ENCODE data around the gene ZNF526. TPM values are rescaled to one million over a fixed set of nuclear protein-coding genes. Genes with fewer than 3 reads are reported as not detected.

ZNF526 gene
- total and polyA plus RNA-seq, 4 donors: 4.6 to 7.1 (median 6.0) TPM

- peaks cover 42% of the 10 kb centered on the region for H3K4me1 ChIP-seq (ENCODE audit: control insufficient read depth, insufficient read depth, low read length)
- DNase-seq (ENCODE audit: low read depth in 4 of 6, low spot score in 6 of 6): no peak
- H3K27ac ChIP-seq (ENCODE audit: low read depth, low read length): peak overlapping the region; percentile 89
- 50% methylated on average over 10 of the region's 10 CpGs for WGBS (ENCODE audit: insufficient coverage)
- no peaks in the 10 kb centered on the region for H3K9me3 ChIP-seq (ENCODE audit: control insufficient read depth, insufficient read depth, low read length)
- H3K27me3 ChIP-seq (ENCODE audit: control insufficient read depth, insufficient read depth, low read length): no peaks in the 10 kb centered on the region
- H3K4me3 ChIP-seq (ENCODE audit: low read depth, low read length): peak overlapping the region; percentile 55
- H3K36me3 ChIP-seq (ENCODE audit: control insufficient read depth, insufficient read depth, low read length): peaks cover 42% of the 10 kb centered on the region
These were observed 49.6 kb downstream of the ZNF526 start for GRCh38 chr19:42269478-42270345.

- H3K4me1 ChIP-seq (ENCODE audit: control insufficient read depth, insufficient read depth, low read length): peaks cover 49% of the 10 kb centered on the region
These were observed 50.4 kb downstream of the ZNF526 start for GRCh38 chr19:42270346-42271044.

GRCh38 chr19:42271045-42271419 lies 50.9 kb downstream of the ZNF526 start:
- peaks cover 55% of the 10 kb centered on the region for H3K4me1 ChIP-seq (ENCODE audit: control insufficient read depth, insufficient read depth, low read length)
- H3K4me3 ChIP-seq (ENCODE audit: low read depth, low read length): no peak overlapping the region
- no peaks in the 10 kb centered on the region for H3K9me3 ChIP-seq (ENCODE audit: control insufficient read depth, insufficient read depth, low read length)
- H3K27me3 ChIP-seq (ENCODE audit: control insufficient read depth, insufficient read depth, low read length): no peaks in the 10 kb centered on the region
- H3K36me3 ChIP-seq (ENCODE audit: control insufficient read depth, insufficient read depth, low read length): peaks cover 54% of the 10 kb centered on the region
- H3K27ac ChIP-seq (ENCODE audit: low read depth, low read length): peak overlapping the region; percentile 89
- no peak for DNase-seq (ENCODE audit: low read depth in 4 of 6, low spot score in 6 of 6)
- WGBS (ENCODE audit: insufficient coverage): 65% methylated on average over 3 of the region's 3 CpGs

More at GRCh38 chr19:42270346-42271044, 50.4 kb downstream of the ZNF526 start:
- peaks cover 49% of the 10 kb centered on the region for H3K36me3 ChIP-seq (ENCODE audit: control insufficient read depth, insufficient read depth, low read length)
- H3K9me3 ChIP-seq (ENCODE audit: control insufficient read depth, insufficient read depth, low read length): no peaks in the 10 kb centered on the region
- DNase-seq (ENCODE audit: low read depth in 4 of 6, low spot score in 6 of 6): no peak
- peak overlapping the region; percentile 89 for H3K27ac ChIP-seq (ENCODE audit: low read depth, low read length)
- WGBS (ENCODE audit: insufficient coverage): 62% methylated on average over 12 of the region's 18 CpGs
- no peaks in the 10 kb centered on the region for H3K27me3 ChIP-seq (ENCODE audit: control insufficient read depth, insufficient read depth, low read length)
- peak overlapping the region; percentile 55 for H3K4me3 ChIP-seq (ENCODE audit: low read depth, low read length)

DNA sequence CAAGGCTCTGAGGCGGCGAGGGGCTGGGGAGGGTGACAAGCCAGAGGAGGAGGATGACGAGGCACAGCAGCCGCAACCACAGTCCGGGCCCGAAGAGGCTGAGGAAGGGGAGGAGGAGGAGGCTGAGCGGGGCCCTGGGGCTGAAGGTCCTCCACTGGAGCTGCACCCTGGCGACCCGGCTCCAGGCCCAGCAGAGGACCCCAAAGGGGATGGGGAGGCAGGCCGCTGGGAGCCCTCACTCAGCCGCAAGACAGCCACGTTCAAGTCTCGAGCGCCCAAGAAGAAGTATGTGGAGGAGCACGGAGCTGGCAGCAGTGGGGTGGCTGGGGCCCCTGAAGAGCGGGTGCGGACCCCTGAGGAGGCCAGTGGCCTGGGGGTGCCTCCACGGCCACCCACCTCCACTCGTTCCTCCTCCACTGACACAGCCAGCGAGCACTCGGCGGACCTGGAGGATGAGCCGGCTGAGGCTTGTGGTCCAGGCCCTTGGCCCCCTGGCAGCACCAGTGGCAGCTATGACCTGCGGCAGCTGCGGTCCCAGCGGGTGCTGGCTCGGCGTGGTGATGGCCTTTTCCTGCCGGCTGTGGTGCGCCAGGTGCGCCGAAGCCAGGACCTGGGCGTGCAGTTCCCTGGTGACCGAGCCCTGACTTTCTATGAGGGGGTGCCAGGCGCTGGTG lies 51.9 kb downstream of the ZNF526 start:
- 96% methylated on average over 31 of the region's 35 CpGs for WGBS (ENCODE audit: insufficient coverage)
- Histone ChIP-seq H3K4me1 (ENCODE audit: control insufficient read depth, insufficient read depth, low read length) (peaks cover 63% of the 10 kb centered on the region), H3K36me3 (ENCODE audit: control insufficient read depth, insufficient read depth, low read length) (peaks cover 64% of the 10 kb centered on the region), H3K4me3 (ENCODE audit: low read depth, low read length) (no peak overlapping the region), H3K9me3 (ENCODE audit: control insufficient read depth, insufficient read depth, low read length) (no peaks in the 10 kb centered on the region), H3K27me3 (ENCODE audit: control insufficient read depth, insufficient read depth, low read length) (no peaks in the 10 kb centered on the region), H3K27ac (ENCODE audit: low read depth, low read length) (no peak overlapping the region)
- DNase-seq (ENCODE audit: low read depth in 4 of 6, low spot score in 6 of 6): no peak

DNA sequence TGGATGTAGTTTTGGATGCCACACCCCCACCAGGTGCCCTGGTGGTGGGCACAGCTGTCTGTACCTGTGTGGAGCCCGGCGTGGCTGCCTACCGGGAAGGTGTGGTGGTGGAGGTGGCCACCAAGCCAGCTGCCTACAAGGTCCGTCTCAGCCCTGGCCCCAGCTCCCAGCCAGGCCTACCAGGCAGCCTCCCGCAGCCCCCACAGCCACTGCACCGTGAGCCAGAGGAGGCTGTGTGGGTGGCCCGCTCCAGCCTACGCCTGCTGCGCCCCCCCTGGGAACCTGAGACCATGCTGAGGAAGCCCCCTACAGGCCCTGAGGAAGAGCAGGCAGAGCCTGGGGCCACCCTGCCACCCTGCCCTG lies 52.4 kb downstream of the ZNF526 start:
- peaks cover 69% of the 10 kb centered on the region for H3K36me3 ChIP-seq (ENCODE audit: control insufficient read depth, insufficient read depth, low read length)
- H3K4me1 ChIP-seq (ENCODE audit: control insufficient read depth, insufficient read depth, low read length): peaks cover 68% of the 10 kb centered on the region
- H3K9me3 ChIP-seq (ENCODE audit: control insufficient read depth, insufficient read depth, low read length): no peaks in the 10 kb centered on the region
- no peaks in the 10 kb centered on the region for H3K27me3 ChIP-seq (ENCODE audit: control insufficient read depth, insufficient read depth, low read length)
- DNase-seq (ENCODE audit: low read depth in 4 of 6, low spot score in 6 of 6): no peak
- no peak overlapping the region for H3K27ac ChIP-seq (ENCODE audit: low read depth, low read length)
- WGBS (ENCODE audit: insufficient coverage): 82% methylated on average over 7 of the region's 9 CpGs
- no peak overlapping the region for H3K4me3 ChIP-seq (ENCODE audit: low read depth, low read length)

DNA sequence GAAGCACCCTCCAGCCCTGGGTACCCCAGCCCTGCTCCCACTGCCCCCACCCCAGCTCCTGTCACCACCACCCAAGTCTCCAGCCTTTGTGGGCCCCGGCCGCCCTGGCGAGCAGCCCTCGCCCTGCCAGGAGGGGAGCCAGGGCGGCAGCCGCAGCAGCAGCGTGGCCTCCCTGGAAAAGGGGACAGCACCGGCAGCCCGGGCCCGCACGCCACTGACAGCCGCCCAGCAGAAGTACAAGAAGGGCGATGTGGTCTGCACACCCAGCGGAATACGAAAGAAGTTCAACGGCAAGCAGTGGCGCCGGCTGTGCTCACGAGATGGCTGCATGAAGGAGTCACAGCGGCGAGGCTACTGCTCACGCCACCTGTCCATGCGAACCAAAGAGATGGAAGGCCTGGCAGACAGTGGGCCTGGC lies 52.9 kb downstream of the ZNF526 start:
- 93% methylated on average over 22 of the region's 23 CpGs for WGBS (ENCODE audit: insufficient coverage)
- DNase-seq (ENCODE audit: low read depth in 4 of 6, low spot score in 6 of 6): no peak
- no peaks in the 10 kb centered on the region for H3K27me3 ChIP-seq (ENCODE audit: control insufficient read depth, insufficient read depth, low read length)
- no peak overlapping the region for H3K4me3 ChIP-seq (ENCODE audit: low read depth, low read length)
- H3K36me3 ChIP-seq (ENCODE audit: control insufficient read depth, insufficient read depth, low read length): peaks cover 74% of the 10 kb centered on the region
- H3K4me1 ChIP-seq (ENCODE audit: control insufficient read depth, insufficient read depth, low read length): peaks cover 68% of the 10 kb centered on the region
- no peak overlapping the region for H3K27ac ChIP-seq (ENCODE audit: low read depth, low read length)
- H3K9me3 ChIP-seq (ENCODE audit: control insufficient read depth, insufficient read depth, low read length): no peaks in the 10 kb centered on the region

DNA sequence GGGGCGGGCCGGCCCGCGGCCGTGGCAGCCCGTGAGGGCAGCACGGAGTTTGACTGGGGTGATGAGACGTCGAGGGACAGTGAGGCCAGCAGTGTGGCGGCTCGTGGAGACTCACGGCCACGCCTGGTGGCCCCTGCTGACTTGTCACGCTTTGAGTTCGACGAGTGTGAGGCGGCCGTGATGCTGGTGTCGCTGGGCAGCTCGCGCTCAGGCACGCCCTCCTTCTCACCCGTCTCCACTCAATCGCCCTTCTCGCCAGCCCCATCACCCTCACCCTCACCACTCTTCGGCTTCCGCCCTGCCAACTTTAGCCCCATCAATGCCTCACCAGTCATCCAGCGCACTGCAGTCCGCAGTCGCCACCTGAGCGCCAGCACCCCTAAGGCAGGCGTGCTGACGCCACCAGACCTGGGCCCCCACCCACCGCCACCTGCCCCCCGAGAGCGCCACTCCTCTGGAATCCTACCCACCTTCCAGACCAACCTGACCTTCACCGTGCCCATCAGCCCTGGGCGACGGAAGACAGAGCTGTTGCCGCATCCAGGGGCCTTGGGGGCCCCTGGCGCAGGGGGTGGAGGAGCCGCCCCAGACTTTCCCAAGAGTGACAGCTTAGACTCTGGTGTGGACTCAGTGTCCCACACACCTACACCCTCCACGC lies 53.4 kb downstream of the ZNF526 start:
- no peak overlapping the region for H3K4me3 ChIP-seq (ENCODE audit: low read depth, low read length)
- H3K4me1 ChIP-seq (ENCODE audit: control insufficient read depth, insufficient read depth, low read length): peaks cover 73% of the 10 kb centered on the region
- WGBS (ENCODE audit: insufficient coverage): 91% methylated on average over 43 of the region's 43 CpGs
- no peaks in the 10 kb centered on the region for H3K9me3 ChIP-seq (ENCODE audit: control insufficient read depth, insufficient read depth, low read length)
- H3K27me3 ChIP-seq (ENCODE audit: control insufficient read depth, insufficient read depth, low read length): no peaks in the 10 kb centered on the region
- peaks cover 79% of the 10 kb centered on the region for H3K36me3 ChIP-seq (ENCODE audit: control insufficient read depth, insufficient read depth, low read length)
- DNase-seq (ENCODE audit: low read depth in 4 of 6, low spot score in 6 of 6): no peak
- H3K27ac ChIP-seq (ENCODE audit: low read depth, low read length): no peak overlapping the region

DNA sequence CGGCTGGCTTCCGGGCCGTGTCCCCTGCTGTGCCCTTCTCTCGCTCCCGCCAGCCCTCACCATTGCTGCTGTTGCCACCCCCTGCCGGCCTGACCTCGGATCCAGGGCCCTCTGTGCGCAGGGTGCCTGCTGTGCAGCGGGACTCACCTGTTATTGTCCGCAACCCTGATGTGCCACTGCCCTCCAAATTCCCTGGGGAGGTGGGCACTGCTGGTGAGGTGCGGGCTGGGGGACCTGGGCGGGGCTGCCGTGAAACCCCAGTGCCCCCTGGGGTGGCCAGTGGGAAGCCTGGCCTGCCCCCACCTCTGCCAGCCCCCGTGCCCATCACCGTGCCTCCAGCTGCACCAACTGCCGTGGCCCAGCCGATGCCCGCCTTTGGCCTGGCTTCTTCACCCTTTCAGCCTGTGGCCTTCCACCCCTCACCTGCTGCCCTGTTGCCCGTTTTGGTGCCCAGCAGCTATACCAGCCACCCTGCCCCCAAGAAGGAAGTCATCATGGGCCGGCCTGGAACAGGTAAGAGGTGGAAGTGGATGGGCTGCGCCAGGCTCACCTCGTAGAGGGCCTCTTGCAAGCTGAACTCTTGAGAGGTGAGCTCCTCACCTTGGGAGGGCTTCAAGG lies 54.1 kb downstream of the ZNF526 start:
- WGBS (ENCODE audit: insufficient coverage): 89% methylated on average over 22 of the region's 22 CpGs
- Histone ChIP-seq H3K27me3 (ENCODE audit: control insufficient read depth, insufficient read depth, low read length) (no peaks in the 10 kb centered on the region), H3K4me1 (ENCODE audit: control insufficient read depth, insufficient read depth, low read length) (peaks cover 79% of the 10 kb centered on the region), H3K4me3 (ENCODE audit: low read depth, low read length) (no peak overlapping the region), H3K36me3 (ENCODE audit: control insufficient read depth, insufficient read depth, low read length) (peaks cover 82% of the 10 kb centered on the region), H3K9me3 (ENCODE audit: control insufficient read depth, insufficient read depth, low read length) (no peaks in the 10 kb centered on the region), H3K27ac (ENCODE audit: low read depth, low read length) (no peak overlapping the region)
- DNase-seq (ENCODE audit: low read depth in 4 of 6, low spot score in 6 of 6): no peak

DNA sequence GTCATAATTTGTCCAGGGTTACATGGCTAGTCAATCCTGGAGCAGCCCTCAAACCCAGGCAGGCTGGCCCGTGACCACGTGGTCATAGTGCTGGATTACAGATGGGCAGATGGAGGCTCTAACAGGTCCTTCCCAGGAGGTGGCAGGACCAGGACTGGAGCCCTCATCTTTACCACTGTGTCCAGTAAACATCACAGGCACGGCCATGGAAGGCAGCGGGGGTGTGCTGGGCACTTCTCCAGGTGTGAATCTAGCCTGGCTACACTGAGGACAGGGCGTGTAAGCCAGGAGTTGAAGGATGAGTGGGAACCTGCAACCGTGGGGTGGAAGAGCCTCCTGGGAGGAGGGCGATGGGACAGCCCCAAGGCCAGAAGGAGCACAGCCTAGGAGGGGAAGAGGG lies 55.0 kb downstream of the ZNF526 start:
- no peak for DNase-seq (ENCODE audit: low read depth in 4 of 6, low spot score in 6 of 6)
- Histone ChIP-seq H3K9me3 (ENCODE audit: control insufficient read depth, insufficient read depth, low read length) (no peaks in the 10 kb centered on the region), H3K27me3 (ENCODE audit: control insufficient read depth, insufficient read depth, low read length) (no peaks in the 10 kb centered on the region), H3K4me1 (ENCODE audit: control insufficient read depth, insufficient read depth, low read length) (peaks cover 78% of the 10 kb centered on the region), H3K27ac (ENCODE audit: low read depth, low read length) (no peak overlapping the region), H3K36me3 (ENCODE audit: control insufficient read depth, insufficient read depth, low read length) (peaks cover 80% of the 10 kb centered on the region), H3K4me3 (ENCODE audit: low read depth, low read length) (no peak overlapping the region)
- 91% methylated on average over 7 of the region's 7 CpGs for WGBS (ENCODE audit: insufficient coverage)
